Adrenal gland (tissue), 12 donors: ENCODE measurements around the gene DNMBP. TPM values are rescaled to one million over a fixed set of nuclear protein-coding genes. Genes with fewer than 3 reads are reported as not detected.

Experiments
- DNase-seq, 7 donors: peaks; one replicate each; pipeline ENCODE4 v3.0.0-alpha.2; 2019 to 2020
- H3K27ac ChIP-seq, 5 donors: fragments of 200-600 bp; sonication (generic) in 4 of 5; 1 replicate in 3 of 5; 2 replicates in 2 of 5; pipeline versions ENCODE4 v1.5.1 to v1.8.0; 2016 to 2020; ENCODE audit warnings: mild to moderate bottlenecking in 1 of 5
- H3K27me3 ChIP-seq: fragments of 200-600 bp; 2 replicates; pipeline ENCODE4 v1.8.0; 2021
- H3K36me3 ChIP-seq, 2 donors: fragments of 200-600 bp; replicated peaks in 1 of 2; 1 replicate in 1 of 2; 2 replicates in 1 of 2; pipeline versions ENCODE4 v1.5.1 to v1.8.0; 2018 to 2022
- H3K4me1 ChIP-seq, 2 donors: fragments of 200-600 bp; replicated peaks in 1 of 2; 1 replicate in 1 of 2; 2 replicates in 1 of 2; pipeline versions ENCODE4 v1.5.1 to v1.8.0; 2018 to 2021
- H3K4me3 ChIP-seq, 4 donors: fragments of 200-600 bp; sonication (generic) in 3 of 4; one replicate each; pipeline ENCODE4 v1.5.1; 2016 to 2018
- H3K9me3 ChIP-seq, 3 donors: fragments of 200-600 bp; sonication (generic) in 1 of 3; replicated peaks in 1 of 3; 1 replicate in 2 of 3; 2 replicates in 1 of 3; pipeline versions ENCODE4 v1.5.1 to v1.8.0; 2016 to 2021
- CTCF ChIP-seq, 6 experiments: fragments of 450-650 bp in 4 of 6; fragments of 200-600 bp in 2 of 6; sonication (generic) in 1 of 6; IDR thresholded peaks; 1 replicate in 5 of 6; 2 replicates in 1 of 6; pipeline versions ENCODE4 v1.5.1 to v1.8.0; 2016 to 2021; ENCODE audit warnings: antibody characterized with exemption in 6 of 6, mild to moderate bottlenecking in 2 of 6, moderate library complexity in 1 of 6
- POLR2A ChIP-seq, 2 donors: fragments of 450-650 bp; IDR thresholded peaks; one replicate each; pipeline ENCODE4 v1.6.1; 2017; ENCODE audit warnings: antibody characterized with exemption in 2 of 2, mild to moderate bottlenecking in 2 of 2, moderate library complexity in 1 of 2
- WGBS, 4 donors: extraction: QIAGEN DNeasy Blood & Tissue Kit in 2 of 4; methylation state at CpG; one replicate each; pipeline versions ENCODE4 v1.1.5 to v1.1.7; 2013 to 2017; 5-methylcytosine and 5-hydroxymethylcytosine counted together
- intact Hi-C, 2 donors: fragments of 100-400 bp; cut with DNase I; formaldehyde crosslinking; loops; one replicate each; pipeline versions ENCODE4 v1.14.1 to v1.15.0; 2022 to 2023
- polyA plus RNA-seq, 3 donors: library from polyadenylated mRNA; stranded (reverse); fragments of 200-250 nt in 2 of 3; fragments of 350-450 nt in 1 of 3; fragmentation: Illumina TruSeq in 1 of 3; extraction: RNeasy Lipid Tissue Mini Kit (QIAGEN cat#74804) in 1 of 3; gene quantifications; one replicate each; pipeline ENCODE4 v1.2.3, GENCODE V29; 2013 to 2014
- total RNA-seq, 9 donors: library from RNA; depleted of rRNA in 4 of 9; stranded (reverse); fragments of >200 nt in 4 of 9; fragments of 120-200 nt in 1 of 9; fragmentation: NEBNext Ultra II Directional in 1 of 9; extraction: Animal tissue kit (Norgen Biotek cat#: 25700) in 1 of 9; gene quantifications; one replicate each; pipeline versions ENCODE4 v1.1.0 to v1.2.4, GENCODE V29; 2013 to 2023
- donor health status: healthy with polysubstance abuse.
- donor health status: Bipolar disorder and iron deficiency.
- donor health status: DM: yes; HTN: yes; CAD: no.
- donor health status: DM: no; HTN: no; CAD: no.
- donor health status: DM: no; HTN: no; CAD: no.
- donor health status: DM: yes; HTN: yes; CAD: no.

The DNMBP gene
- total and polyA plus RNA-seq, 12 donors: 5.7 to 17.9 (median 12.0) TPM

DNA sequence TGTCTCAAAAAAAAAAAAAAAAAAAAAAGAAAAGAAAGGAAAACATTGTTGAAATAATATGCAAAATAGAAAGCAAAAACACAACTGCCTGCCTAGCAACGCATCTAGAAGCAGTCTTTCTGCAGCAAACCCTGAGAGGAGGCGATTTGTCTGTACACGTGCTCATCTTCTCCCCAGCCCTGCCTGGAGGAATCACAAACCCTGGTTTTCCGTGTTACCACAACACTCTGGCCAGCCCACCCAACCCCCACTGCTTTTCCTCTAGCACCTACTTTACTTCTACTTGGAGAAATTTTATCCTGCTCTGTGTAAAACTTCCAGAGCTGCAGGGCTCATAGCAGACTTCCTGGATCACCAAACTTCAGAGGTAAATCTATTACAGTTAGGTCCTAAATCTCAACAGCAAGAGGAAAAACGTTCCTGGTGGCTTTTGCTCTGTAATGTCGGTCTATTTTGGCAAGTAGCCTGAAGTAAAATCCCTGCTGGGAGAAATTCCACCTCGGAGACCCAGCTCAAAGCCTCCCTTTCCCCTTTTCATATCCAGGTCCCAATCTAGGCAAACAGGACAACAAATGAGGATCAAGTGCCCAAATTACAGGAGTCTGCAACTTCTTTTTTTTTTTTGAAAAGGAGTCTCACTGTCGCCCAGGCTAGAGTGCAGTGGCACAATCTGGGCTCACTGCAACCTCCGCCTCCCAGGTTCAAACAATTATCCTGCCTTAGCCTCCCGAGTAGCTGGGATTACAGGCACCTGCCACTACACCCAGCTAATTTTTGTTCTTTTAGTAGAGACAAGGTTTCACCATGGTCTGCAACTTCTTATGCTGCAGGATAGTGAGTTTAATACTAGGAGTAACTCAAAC is 91.6 kb downstream of the DNMBP start:
- Histone ChIP-seq H3K4me3 (peak overlapping the region in 1 of 4 donors; percentile 25), H3K4me1 (peaks cover 0 to 16% of the 10 kb centered on the region in 2 donors), H3K27ac (peak overlapping the region in 4 of 5 donors; percentile 24 to 55 (median 52)), H3K27me3 (no peaks in the 10 kb centered on the region), H3K9me3 (no peaks in the 10 kb centered on the region), H3K36me3 (no peaks in the 10 kb centered on the region)
- WGBS, 4 donors: 12 to 19% (median 16%) methylated on average over 10 of the region's 10 CpGs
- intact Hi-C loops: no loop called here
- DNase-seq: peak; percentile 36 to 68 (median 61)
- TF ChIP-seq POLR2A (IDR thresholded peaks at IDR 0.05) (no peak), CTCF (IDR thresholded peaks at IDR 0.05) (no peak)

DNA sequence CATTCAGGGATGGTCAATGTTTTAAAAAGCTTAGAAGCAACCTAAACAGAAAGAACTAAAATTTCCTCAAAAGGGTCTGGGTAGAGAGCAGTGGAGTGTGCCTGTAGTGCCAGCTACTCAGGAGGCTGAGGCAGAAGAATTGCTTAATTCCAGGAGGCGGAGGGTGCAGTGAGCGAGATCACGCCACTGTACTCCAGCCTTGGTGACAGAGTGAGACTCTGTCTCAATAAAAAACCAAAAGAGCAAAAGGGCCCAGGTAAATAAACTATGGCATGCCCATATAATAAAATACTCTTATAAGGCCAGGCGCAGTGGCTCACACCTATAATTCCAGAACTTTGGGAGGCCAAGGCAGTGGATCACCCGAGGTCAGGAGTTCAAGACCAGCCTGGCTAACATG is 93.0 kb downstream of the DNMBP start:
- Histone ChIP-seq H3K36me3 (no peaks in the 10 kb centered on the region), H3K27me3 (no peaks in the 10 kb centered on the region), H3K27ac (no peak overlapping the region), H3K4me1 (peaks cover 0 to 16% of the 10 kb centered on the region in 2 donors), H3K9me3 (no peaks in the 10 kb centered on the region), H3K4me3 (no peak overlapping the region)
- intact Hi-C loops: no loop called here
- 90 to 95% (median 93%) methylated on average over 5 of the region's 5 CpGs for WGBS, 4 donors
- no peak for TF ChIP-seq CTCF (IDR thresholded peaks at IDR 0.05)
- no peak for TF ChIP-seq POLR2A (IDR thresholded peaks at IDR 0.05)
- no peak for DNase-seq

DNA sequence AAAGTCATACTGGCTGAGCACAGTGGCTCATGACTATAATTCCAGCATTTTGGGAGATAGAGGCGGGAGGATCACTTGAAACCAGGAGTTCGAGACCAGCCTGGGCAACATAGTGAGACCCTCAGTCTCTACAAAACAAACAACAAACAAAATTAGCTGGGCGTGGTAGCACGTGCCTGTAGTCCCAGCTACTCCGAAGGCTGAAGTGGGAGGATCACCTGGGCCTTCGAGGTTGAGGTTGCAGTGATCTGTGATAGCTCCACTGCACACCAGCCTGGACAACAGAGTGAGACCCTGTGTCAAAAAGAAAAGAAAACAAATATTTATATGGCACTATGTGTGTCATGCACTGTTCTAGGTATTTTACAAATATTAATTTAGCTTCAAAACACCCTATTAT is 94.3 kb downstream of the DNMBP start:
- DNase-seq: no peak
- TF ChIP-seq CTCF (IDR thresholded peaks at IDR 0.05) (no peak), POLR2A (IDR thresholded peaks at IDR 0.05) (no peak)
- Histone ChIP-seq H3K27me3 (no peaks in the 10 kb centered on the region), H3K36me3 (no peaks in the 10 kb centered on the region), H3K4me1 (peaks cover 0 to 16% of the 10 kb centered on the region in 2 donors), H3K4me3 (no peak overlapping the region), H3K27ac (no peak overlapping the region), H3K9me3 (no peaks in the 10 kb centered on the region)
- 94 to 99% (median 96%) methylated on average over 6 of the region's 6 CpGs for WGBS, 4 donors
- intact Hi-C loops: no loop called here

- H3K27ac ChIP-seq: no peak overlapping the region
- intact Hi-C loops: no loop called here
- H3K4me1 ChIP-seq: peaks cover 0 to 16% of the 10 kb centered on the region in 2 donors
- H3K36me3 ChIP-seq: no peaks in the 10 kb centered on the region
- WGBS, 4 donors: 81 to 89% (median 84%) methylated on average over 3 of the region's 3 CpGs
- H3K4me3 ChIP-seq: no peak overlapping the region
- TF ChIP-seq CTCF (IDR thresholded peaks at IDR 0.05) (no peak), POLR2A (IDR thresholded peaks at IDR 0.05) (no peak)
- DNase-seq: no peak
- no peaks in the 10 kb centered on the region for H3K9me3 ChIP-seq
- no peaks in the 10 kb centered on the region for H3K27me3 ChIP-seq
Measured at GRCh38 chr10:99914236-99914635, 95.5 kb downstream of the DNMBP start.
